ENCODE measurements around the gene ZNF324. TPM values are rescaled to one million over a fixed set of nuclear protein-coding genes. Genes with fewer than 3 reads are reported as not detected.

The ZNF324 gene
- total and polyA plus RNA-seq, 9 of the 15 experiments (the other 6 are each of a cell fraction or from before 2014, with no cell fraction given): 0.92 to 16.4 (median 5.3) TPM

DNA sequence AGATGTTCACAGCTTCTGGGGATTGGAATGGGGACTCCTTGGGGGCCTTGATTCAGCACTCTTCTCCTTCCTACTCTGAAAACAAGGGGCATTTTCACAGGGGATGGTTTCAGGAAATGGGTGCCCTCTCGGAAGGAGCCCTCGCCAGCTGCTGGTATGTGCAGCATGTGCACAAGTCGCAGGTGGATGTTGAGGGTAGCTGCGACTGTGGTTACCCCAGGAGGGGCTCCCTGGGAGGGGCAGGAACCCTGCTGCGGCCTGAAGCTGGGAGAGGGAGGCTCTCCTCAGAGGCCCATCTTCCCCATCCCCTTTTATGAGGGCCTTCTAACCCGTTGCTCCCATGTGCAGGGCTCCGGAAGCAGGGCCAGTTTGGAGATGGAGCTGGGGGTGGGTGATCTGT is 15.5 kb downstream of the ZNF324 start:
- Histone ChIP-seq H3K4me3 (no peak overlapping the region), H3K4me1 (replicated peaks in 1 of 2; ENCODE audit: control insufficient read depth in 2 of 2, insufficient read depth in 2 of 2, low read length in 2 of 2) (peaks cover under 1 to 19% of the 10 kb centered on the region in 2 experiments; a peak in 2 of 5 replicates), H3K79me2 (ENCODE audit: control insufficient read depth, insufficient read depth, low read length) (no peaks in the 10 kb centered on the region; the same call in 1 of the 3 replicates), H2AFZ (ENCODE audit: low read depth, low read length) (no peak overlapping the region), H3K27me3 (ENCODE audit: control insufficient read depth in 2 of 2, insufficient read depth in 2 of 2, low read length in 2 of 2) (no peaks in the 10 kb centered on the region), H3K9me1 (ENCODE audit: control insufficient read depth, insufficient read depth, low read length) (no peaks in the 10 kb centered on the region), H3K9ac (ENCODE audit: insufficient read depth in 1 of 2, low read depth in 2 of 2, low read length in 2 of 2) (peak overlapping the region in 1 of 2 experiments; percentile 49; a peak in 1 of 4 replicates), H3K9me3 (replicated peaks; ENCODE audit: control insufficient read depth, insufficient read depth, low read depth, low read length) (no peaks in the 10 kb centered on the region), H3K4me2 (ENCODE audit: insufficient read depth, low read length) (no peak overlapping the region), H3K27ac (ENCODE audit: extremely low read depth, low read depth, low read length) (no peak overlapping the region), H3K36me3 (ENCODE audit: control insufficient read depth, insufficient read depth, low read length) (peaks cover 44% of the 10 kb centered on the region; the same call in 2 of the 3 replicates), H4K20me1 (replicated peaks; ENCODE audit: control insufficient read depth, insufficient read depth, low read length) (no peaks in the 10 kb centered on the region)
- in situ Hi-C loops (cut with MboI): no loop called here
- ChIA-PET CTCF (ENCODE audit: low intra/inter-chr PET ratio) (no interaction called here), POLR2A (interaction anchor here (1.4 kb wide), 1 partner anchor 33 kb away, joined by 4 read pairs; no protein-coding TSS in a partner anchor)
- intact Hi-C loops (cut with micrococcal nuclease): no loop called here
- ATAC-seq (no peak), DNase-seq (ENCODE audit: extremely low read depth in 1 of 4, low spot score in 3 of 4) (no peak), FAIRE-seq (no peak)
- TF ChIP-seq ZBTB33 (CRISPR knock-in tag; IDR thresholded peaks at IDR 0.05): no peak
- TF ChIP-seq NONO (IDR thresholded peaks at IDR 0.05; ENCODE audit: low read depth in 2 of 2, low read length in 1 of 2): no peak
- no peak for TF ChIP-seq HMBOX1 (IDR thresholded peaks at IDR 0.05)
- TF ChIP-seq ZNF146 (CRISPR knock-in tag; IDR thresholded peaks at IDR 0.05; ENCODE audit: unreplicated experiment): no peak
- no peak for TF ChIP-seq CTCFL (IDR thresholded peaks at IDR 0.05; ENCODE audit: borderline replicate concordance, insufficient read depth, low read depth, low read length, poor library complexity, severe bottlenecking)
- WGBS (ENCODE audit: insufficient coverage, low coverage, missing lambda C conversion rate): 93% methylated on average over 7 of the region's 7 CpGs
- BruUV-seq (replicated peaks): no TSS peak

All from K562 (cell line).